DOHH2 (cell line): ENCODE results near the gene TMEM115.

Experiments
- H3F3A ChIP-seq: fragments of 200-600 bp; sonication (generic), shearing (Covaris generic); 2 replicates; pipeline ENCODE4 v1.6.0; 2016; ENCODE audit warnings: antibody characterized with exemption, mild to moderate bottlenecking; ENCODE audit not compliant: control insufficient read depth, insufficient read depth
- H3K27ac ChIP-seq: fragments of 200-600 bp; sonication (generic); 2 replicates; pipeline ENCODE4 v1.5.1; 2014; ENCODE audit warnings: low read depth, mild to moderate bottlenecking, low read length, moderate library complexity
- H3K27me3 ChIP-seq: fragments of 200-600 bp; sonication (generic); 2 replicates; pipeline ENCODE4 v1.6.1; 2014; ENCODE audit warnings: mild to moderate bottlenecking, low read length, mixed read lengths; ENCODE audit not compliant: control insufficient read depth
- H3K36me3 ChIP-seq: fragments of 200-600 bp; sonication (generic); 2 replicates; pipeline ENCODE4 v1.6.1; 2014; ENCODE audit warnings: mild to moderate bottlenecking, low read length, moderate library complexity, mixed read lengths; ENCODE audit not compliant: control insufficient read depth
- H3K4me1 ChIP-seq: fragments of 200-600 bp; sonication (generic); 2 replicates; pipeline ENCODE4 v1.6.1; 2014; ENCODE audit warnings: mild to moderate bottlenecking, low read length, mixed read lengths; ENCODE audit not compliant: control insufficient read depth
- H3K4me2 ChIP-seq: fragments of 200-600 bp; sonication (generic); 2 replicates; pipeline ENCODE4 v1.6.0; 2014; ENCODE audit warnings: mild to moderate bottlenecking, low read length, moderate library complexity
- H3K4me3 ChIP-seq: fragments of 200-600 bp; sonication (generic); 2 replicates; pipeline ENCODE4 v1.5.1; 2014; ENCODE audit warnings: mild to moderate bottlenecking, low read length, mixed read lengths
- H3K79me2 ChIP-seq: fragments of 200-600 bp; sonication (generic); 2 replicates; pipeline ENCODE4 v1.6.1; 2014; ENCODE audit warnings: mild to moderate bottlenecking, low read length, mixed read lengths; ENCODE audit not compliant: control insufficient read depth
- H3K9me2 ChIP-seq: fragments of 200-600 bp; sonication (generic); replicated peaks from 2 replicates; pipeline ENCODE4 v1.6.1; 2014; ENCODE audit warnings: mild to moderate bottlenecking, low read length, mixed read lengths; ENCODE audit not compliant: control insufficient read depth
- H3K9me3 ChIP-seq: fragments of 200-600 bp; sonication (generic); 2 replicates; pipeline ENCODE4 v1.6.1; 2014; ENCODE audit warnings: antibody characterized with exemption, low read length, mixed read lengths; ENCODE audit not compliant: control insufficient read depth, insufficient read depth
- H4K20me1 ChIP-seq: fragments of 200-600 bp; sonication (generic); 2 replicates; pipeline ENCODE4 v1.6.0; 2014; ENCODE audit warnings: low read depth, mild to moderate bottlenecking, antibody characterized with exemption, low read length, moderate library complexity; ENCODE audit not compliant: control insufficient read depth, insufficient read depth
- EZH2phosphoT487 ChIP-seq: fragments of 200-600 bp; sonication (generic); IDR thresholded peaks from 2 replicates; pipeline ENCODE4 v1.6.1; 2017; ENCODE audit warnings: borderline replicate concordance, mild to moderate bottlenecking, antibody characterized with exemption, low read length, moderate library complexity, mixed read lengths
- TF ChIP-seq, protein P1 (sequence below): fragments of 200-600 bp; sonication (generic); IDR thresholded peaks from one replicate; pipeline ENCODE4 v1.5.1; 2014; ENCODE audit warnings: antibody characterized with exemption, mild to moderate bottlenecking, low read depth, low read length; ENCODE audit not compliant: poor library complexity, severe bottlenecking

The TMEM115 gene

DNA sequence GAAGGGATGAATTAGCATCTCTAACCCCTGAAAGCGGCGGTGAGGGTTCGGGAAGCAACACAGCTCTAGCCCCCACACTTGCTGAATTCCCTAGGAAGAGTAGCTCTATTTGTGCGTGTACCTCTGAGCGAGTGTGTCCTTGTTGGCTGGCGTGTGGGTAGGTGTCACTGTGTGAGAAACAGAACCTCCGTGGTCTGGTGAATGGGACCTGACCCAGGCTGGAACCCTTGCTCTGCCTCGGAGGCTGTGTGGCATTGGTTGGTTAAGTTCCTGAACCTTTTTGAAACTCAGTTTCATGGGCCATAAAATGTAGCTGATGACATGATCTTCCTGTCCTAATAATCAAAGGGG, 414 bp upstream of the TMEM115 start:
- peak overlapping the region; percentile 92 for H3K4me3 ChIP-seq
- peak overlapping the region; percentile 79 for H3K4me2 ChIP-seq
- H3K9me3 ChIP-seq = no peaks in the 10 kb centered on the region
- peaks cover 36% of the 10 kb centered on the region for H3K4me1 ChIP-seq
- H3K27me3 ChIP-seq = no peaks in the 10 kb centered on the region
- H3K27ac ChIP-seq = no peak overlapping the region
- TF ChIP-seq, protein P1, sequence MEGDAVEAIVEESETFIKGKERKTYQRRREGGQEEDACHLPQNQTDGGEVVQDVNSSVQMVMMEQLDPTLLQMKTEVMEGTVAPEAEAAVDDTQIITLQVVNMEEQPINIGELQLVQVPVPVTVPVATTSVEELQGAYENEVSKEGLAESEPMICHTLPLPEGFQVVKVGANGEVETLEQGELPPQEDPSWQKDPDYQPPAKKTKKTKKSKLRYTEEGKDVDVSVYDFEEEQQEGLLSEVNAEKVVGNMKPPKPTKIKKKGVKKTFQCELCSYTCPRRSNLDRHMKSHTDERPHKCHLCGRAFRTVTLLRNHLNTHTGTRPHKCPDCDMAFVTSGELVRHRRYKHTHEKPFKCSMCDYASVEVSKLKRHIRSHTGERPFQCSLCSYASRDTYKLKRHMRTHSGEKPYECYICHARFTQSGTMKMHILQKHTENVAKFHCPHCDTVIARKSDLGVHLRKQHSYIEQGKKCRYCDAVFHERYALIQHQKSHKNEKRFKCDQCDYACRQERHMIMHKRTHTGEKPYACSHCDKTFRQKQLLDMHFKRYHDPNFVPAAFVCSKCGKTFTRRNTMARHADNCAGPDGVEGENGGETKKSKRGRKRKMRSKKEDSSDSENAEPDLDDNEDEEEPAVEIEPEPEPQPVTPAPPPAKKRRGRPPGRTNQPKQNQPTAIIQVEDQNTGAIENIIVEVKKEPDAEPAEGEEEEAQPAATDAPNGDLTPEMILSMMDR = no peak
- no peak for TF ChIP-seq EZH2phosphoT487
- peaks cover 32% of the 10 kb centered on the region for H3K36me3 ChIP-seq
- H3F3A ChIP-seq = no peaks in the 10 kb centered on the region
- H3K79me2 ChIP-seq = peaks cover 45% of the 10 kb centered on the region
- peaks cover 23% of the 10 kb centered on the region for H4K20me1 ChIP-seq
- H3K9me2 ChIP-seq = no peaks in the 10 kb centered on the region

DNA sequence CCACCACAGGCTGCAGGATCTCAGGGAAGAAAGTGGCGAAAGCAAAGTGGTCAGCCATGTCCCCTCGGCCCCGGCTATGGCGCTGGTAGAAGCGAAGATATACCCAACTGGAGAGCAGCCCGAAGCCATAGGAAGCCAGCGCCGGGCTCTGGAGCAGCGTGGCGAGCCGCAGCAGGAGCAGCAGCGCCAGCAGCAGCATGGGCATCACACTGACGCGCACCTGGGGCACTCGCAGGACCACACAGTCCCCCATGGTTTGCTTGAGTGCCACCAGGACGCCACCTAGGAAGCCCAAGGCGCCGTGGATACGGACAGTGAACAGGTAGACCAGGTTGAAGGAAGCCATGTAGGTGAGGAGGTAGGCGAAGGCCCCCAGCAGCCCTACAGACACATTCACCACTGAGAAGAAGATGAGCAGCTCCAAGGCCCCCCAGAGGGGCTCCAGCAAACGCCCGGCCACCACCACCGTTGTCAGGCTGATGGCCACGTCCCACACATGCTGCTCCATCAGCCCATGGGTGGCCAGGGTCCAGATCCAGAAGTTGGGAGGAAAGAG, 888 bp downstream of the TMEM115 start:
- Histone ChIP-seq H3K9me2 (no peaks in the 10 kb centered on the region), H3K27ac (no peak overlapping the region), H3K36me3 (peaks cover 45% of the 10 kb centered on the region), H3K79me2 (peaks cover 50% of the 10 kb centered on the region), H3K4me2 (peak overlapping the region; percentile 79), H3K27me3 (no peaks in the 10 kb centered on the region), H3K4me3 (peak overlapping the region; percentile 92), H3K9me3 (no peaks in the 10 kb centered on the region), H4K20me1 (peaks cover 23% of the 10 kb centered on the region), H3K4me1 (peaks cover 34% of the 10 kb centered on the region), H3F3A (no peaks in the 10 kb centered on the region)
- TF ChIP-seq, protein P1 = no peak
- no peak for TF ChIP-seq EZH2phosphoT487

DNA sequence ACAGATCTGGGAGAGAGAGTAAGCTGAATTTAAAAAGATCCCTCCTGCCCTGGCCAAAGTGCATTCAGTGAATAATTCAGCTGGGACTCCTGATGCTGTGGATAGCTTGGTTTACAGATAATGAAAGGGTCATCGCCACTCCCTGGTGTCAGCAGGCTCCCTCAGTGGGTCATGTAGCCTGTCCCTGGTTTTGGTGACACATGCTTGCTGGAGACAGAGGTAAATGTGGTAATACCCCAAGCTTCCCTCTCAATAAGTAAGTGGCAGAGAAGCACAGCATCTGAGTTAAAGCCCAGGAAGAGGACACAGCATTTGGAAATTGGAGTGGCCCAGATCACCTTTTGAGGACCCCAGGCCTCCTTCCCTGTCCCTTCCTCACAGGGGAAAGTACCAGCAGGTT, 1.8 kb downstream of the TMEM115 start:
- H4K20me1 ChIP-seq = peaks cover 23% of the 10 kb centered on the region
- H3F3A ChIP-seq = 0 out of 2 replicates have a peak, but pooled peaks cover 4% of the 10 kb centered on the region
- no peaks in the 10 kb centered on the region for H3K27me3 ChIP-seq
- peak overlapping the region; percentile 79 for H3K4me2 ChIP-seq
- H3K4me1 ChIP-seq = peaks cover 34% of the 10 kb centered on the region
- peak overlapping the region; percentile 92 for H3K4me3 ChIP-seq
- peaks cover 53% of the 10 kb centered on the region for H3K36me3 ChIP-seq
- H3K27ac ChIP-seq = no peak overlapping the region
- H3K9me2 ChIP-seq = no peaks in the 10 kb centered on the region
- peaks cover 50% of the 10 kb centered on the region for H3K79me2 ChIP-seq
- no peak for TF ChIP-seq EZH2phosphoT487
- TF ChIP-seq, protein P1 = no peak
- no peaks in the 10 kb centered on the region for H3K9me3 ChIP-seq
